ENCODE data around the gene PPIG.
"Not testable (repeated sequence)": the region's sequence is repeated elsewhere in the genome, so short reads cannot be mapped to it uniquely, and the experiment has no call there.

Gene PPIG

GRCh38 chr2:169584005-169584877 lies at the start of gene PPIG:
Gene PPIG (plus strand): TSS chr2:169584351. CDS start chr2:169604042, 19,691 bp downstream.
- DNase-seq (ENCODE audit: low spot score), result peak; percentile 85

GRCh38 chr2:169539460-169539859 lies 44.7 kb upstream of the PPIG start:
- not testable (repeated sequence) for DNase-seq (ENCODE audit: low spot score)

DNA sequence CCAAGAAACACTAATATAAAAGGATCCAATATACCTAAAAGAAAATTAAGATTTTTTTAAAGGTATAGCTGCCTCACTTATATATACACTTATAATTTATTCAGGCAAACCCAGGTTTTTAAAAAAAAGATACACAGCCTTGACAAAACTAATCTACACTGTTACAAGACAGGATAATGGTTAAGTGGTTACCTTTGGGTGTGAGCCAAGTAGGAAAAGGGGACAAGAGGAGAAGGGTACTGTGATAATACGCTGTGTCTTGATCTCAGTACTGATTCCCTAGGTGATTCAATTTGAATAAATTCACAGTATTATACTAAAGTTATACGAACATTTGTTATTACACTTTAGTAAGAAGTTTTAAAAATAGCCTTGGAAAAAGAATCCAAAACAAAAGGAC lies 44.0 kb upstream of the PPIG start:
- no peak for DNase-seq (ENCODE audit: low spot score)

- no peak for DNase-seq (ENCODE audit: low spot score)
Measured at GRCh38 chr2:169542433-169542832, 41.7 kb upstream of the PPIG start.

DNA sequence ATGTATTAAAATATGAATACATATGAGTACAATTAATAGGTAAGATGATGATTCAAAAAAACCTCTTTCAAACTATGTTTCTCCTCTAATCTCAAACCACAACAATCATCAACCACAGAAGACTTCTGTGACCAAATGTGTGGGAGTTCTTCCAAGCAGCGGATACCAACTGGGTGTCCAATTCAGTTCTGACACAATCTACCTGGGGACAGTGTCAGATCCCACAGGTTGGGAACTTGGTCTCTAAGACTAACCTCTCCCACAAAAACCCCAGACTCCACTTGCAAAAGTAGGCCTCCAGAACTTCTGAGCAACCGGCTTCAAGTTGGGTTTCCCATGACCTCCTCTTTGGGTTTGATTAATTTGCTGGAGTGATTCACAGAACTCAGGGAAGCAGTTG lies 37.4 kb upstream of the PPIG start:
- DNase-seq (ENCODE audit: low spot score), result no peak

GRCh38 chr2:169561364-169561763 lies 22.8 kb upstream of the PPIG start:
- no peak for DNase-seq (ENCODE audit: low spot score)

DNA sequence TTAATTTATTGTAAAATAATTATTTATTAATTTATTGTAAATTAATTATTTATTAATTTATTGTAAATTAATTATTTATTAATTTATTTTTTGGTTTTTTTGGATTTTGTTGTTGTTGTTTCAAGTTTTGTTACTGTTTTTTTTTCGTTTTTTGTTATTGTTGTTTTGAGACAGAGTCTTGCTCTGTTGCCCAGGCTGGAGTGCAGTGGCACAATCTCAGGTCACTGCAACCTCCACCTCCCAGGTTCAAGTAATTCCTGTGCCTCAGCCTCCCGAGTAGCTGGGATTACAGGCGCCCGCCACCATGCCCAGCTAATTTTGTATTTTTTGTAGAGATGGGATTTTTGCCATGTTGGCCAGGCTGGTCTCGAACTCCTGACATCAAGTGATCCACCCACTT lies 22.1 kb upstream of the PPIG start:
- not testable (repeated sequence) for DNase-seq (ENCODE audit: low spot score)

DNA sequence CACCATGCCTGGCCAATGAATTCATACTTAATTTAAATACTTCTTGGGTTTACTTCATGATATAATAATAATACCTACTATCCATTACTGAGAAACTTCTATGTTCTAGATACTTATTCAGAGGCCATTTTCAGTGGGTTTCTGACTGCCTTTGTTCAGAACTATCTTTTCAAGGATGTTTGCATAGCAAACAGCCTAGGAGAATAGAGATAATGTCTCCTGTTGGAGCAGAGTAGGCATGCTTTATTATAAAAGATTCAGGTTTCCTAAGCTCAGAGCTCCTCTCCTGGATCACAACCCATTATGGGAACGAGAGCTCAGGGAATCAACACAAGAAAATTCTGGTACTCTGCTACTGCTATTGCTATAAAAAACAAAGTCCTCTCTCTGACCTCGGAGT lies 21.6 kb upstream of the PPIG start:
- no peak for DNase-seq (ENCODE audit: low spot score)

GRCh38 chr2:169565686-169566085 lies 18.5 kb upstream of the PPIG start:
- DNase-seq (ENCODE audit: low spot score), result no peak

GRCh38 chr2:169569948-169570347 lies 14.2 kb upstream of the PPIG start:
- DNase-seq (ENCODE audit: low spot score), result no peak

- DNase-seq (ENCODE audit: low spot score), result not testable (repeated sequence)
Measured at GRCh38 chr2:169570752-169571151, 13.4 kb upstream of the PPIG start.

DNA sequence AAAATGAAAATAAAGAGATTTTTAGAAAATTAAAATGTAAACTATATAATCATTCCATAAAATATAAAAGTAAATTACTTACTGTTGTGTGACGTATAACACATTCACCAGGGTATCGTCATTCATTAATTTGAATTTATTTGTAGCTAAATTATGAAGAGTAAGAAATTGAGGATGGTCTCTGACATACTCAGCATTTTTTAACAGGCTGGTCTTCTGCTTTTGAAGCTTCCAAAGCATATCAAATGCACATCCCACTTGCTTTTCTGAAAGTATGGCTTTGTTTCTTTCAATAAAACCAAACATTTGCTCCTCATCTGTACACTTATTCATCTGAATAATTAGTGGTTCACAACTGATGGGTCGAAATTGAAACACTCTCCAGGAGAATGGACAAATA lies 12.6 kb upstream of the PPIG start:
- no peak for DNase-seq (ENCODE audit: low spot score)

- no peak for DNase-seq (ENCODE audit: low spot score)
Measured at GRCh38 chr2:169572189-169572588, 12.0 kb upstream of the PPIG start.

GRCh38 chr2:169572821-169573159 lies 11.4 kb upstream of the PPIG start:
- no peak for DNase-seq (ENCODE audit: low spot score)

DNA sequence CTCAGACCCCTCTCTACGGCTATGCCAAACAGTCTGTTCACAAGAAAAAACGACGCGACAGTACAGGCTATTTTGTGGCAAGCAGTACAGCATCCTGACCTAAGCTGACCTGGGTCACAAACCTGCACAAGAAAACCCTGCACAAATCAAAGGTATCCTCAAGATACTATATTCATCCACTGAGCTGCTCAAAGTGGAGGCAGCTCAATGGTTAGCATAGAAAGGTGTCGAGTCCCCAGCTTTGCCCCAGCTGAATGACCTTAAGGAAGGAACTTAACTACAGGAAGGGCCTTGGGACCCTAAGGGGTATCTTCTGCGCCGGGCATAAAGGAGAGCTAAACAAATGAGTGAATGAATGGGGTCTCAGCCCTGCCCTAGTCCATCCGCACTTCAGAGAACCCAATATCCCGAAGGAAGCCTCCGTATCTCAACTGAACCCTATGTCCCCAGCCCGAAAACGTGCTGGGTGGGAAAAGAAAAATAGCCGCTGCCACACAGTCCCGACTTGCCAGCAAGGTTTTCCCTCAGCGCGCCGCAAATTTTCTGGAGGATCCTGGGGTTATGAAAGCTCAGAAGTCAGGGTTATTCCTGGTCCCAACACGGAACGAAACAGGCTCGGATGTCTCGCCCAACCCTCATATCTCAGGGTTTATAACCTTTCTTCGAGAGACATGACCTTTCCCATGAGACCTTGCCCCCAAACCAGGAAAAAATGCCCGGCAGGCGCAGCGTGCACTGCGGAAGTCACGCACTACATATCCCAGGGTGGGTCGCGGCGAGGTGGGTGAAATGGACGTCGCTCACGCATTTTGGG lies 10.8 kb upstream of the PPIG start, which contains the start of gene FASTKD1:
Gene FASTKD1 (minus strand): TSS at position 706 of the 814 bp plus-strand sequence. CDS start 1,836 bp downstream, outside the sequence.
- peak; percentile 86 for DNase-seq (ENCODE audit: low spot score)

DNA sequence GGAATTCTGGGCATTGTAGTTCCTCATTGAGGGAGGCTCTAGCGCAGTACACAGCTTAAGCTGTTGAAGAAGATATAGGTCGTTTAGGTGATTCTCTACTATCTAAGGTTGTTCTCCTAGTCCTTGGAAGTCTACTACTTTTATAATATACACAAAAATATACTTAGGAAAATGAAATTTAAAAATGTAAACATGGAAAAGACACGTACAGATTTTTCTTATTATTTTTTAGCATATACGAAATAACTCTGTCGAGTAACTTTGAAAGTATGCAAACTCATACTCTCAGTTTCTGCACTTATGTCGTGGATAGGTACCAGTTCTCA lies 10.2 kb upstream of the PPIG start:
- DNase-seq (ENCODE audit: low spot score), result no peak

DNA sequence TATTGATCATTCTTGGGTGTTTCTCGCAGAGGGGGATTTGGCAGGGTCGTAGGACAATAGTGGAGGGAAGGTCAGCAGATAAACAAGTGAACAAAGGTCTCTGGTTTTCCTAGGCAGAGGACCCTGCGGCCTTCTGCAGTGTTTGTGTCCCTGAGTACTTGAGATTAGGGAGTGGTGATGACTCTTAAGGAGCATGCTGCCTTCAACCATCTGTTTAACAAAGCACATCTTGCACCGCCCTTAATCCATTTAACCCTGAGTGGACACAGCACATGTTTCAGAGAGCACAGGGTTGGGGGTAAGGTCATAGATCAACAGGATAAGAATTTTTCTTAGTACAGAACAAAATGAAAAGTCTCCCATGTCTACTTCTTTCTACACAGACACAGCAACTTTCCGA lies 9.6 kb upstream of the PPIG start:
- DNase-seq (ENCODE audit: low spot score), result not testable (repeated sequence)

GRCh38 chr2:169575264-169575663 lies 8.9 kb upstream of the PPIG start:
- DNase-seq (ENCODE audit: low spot score), result not testable (repeated sequence)

DNA sequence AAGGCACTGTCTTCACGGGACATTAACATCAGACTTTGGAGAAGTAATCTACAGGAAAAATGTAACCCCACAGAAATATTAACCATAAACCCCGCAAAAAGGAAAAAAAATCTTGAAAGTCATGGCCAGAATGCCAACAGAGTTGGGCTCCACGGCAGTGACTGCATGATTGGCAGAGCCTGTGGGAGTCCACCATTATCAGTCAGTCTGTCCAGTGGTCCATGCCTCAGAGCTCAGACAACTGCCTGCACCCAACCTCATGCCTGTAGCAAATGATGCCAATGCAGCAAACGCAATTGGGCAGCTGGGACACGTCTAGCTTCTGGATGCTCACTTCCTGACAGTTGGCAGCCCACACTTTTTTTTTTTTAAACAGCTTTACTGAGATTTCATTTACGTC lies 5.1 kb upstream of the PPIG start:
- no peak for DNase-seq (ENCODE audit: low spot score)

GRCh38 chr2:169582552-169583266 lies 1.4 kb upstream of the PPIG start:
- DNase-seq (ENCODE audit: low spot score), result not testable (repeated sequence)

GRCh38 chr2:169583518-169583917 lies 633 bp upstream of the PPIG start:
- no peak for DNase-seq (ENCODE audit: low spot score)

GRCh38 chr2:169585673-169586072 lies 1.5 kb downstream of the PPIG start:
- DNase-seq (ENCODE audit: low spot score), result no peak

GRCh38 chr2:169590804-169591203 lies 6.7 kb downstream of the PPIG start:
- no peak for DNase-seq (ENCODE audit: low spot score)

Measured in CD4-positive, alpha-beta T cell treated with Interleukin-6 at 100 ng/mL for 8 hours (primary cell).